ENCODE data around the gene HOXD9.

DNA sequence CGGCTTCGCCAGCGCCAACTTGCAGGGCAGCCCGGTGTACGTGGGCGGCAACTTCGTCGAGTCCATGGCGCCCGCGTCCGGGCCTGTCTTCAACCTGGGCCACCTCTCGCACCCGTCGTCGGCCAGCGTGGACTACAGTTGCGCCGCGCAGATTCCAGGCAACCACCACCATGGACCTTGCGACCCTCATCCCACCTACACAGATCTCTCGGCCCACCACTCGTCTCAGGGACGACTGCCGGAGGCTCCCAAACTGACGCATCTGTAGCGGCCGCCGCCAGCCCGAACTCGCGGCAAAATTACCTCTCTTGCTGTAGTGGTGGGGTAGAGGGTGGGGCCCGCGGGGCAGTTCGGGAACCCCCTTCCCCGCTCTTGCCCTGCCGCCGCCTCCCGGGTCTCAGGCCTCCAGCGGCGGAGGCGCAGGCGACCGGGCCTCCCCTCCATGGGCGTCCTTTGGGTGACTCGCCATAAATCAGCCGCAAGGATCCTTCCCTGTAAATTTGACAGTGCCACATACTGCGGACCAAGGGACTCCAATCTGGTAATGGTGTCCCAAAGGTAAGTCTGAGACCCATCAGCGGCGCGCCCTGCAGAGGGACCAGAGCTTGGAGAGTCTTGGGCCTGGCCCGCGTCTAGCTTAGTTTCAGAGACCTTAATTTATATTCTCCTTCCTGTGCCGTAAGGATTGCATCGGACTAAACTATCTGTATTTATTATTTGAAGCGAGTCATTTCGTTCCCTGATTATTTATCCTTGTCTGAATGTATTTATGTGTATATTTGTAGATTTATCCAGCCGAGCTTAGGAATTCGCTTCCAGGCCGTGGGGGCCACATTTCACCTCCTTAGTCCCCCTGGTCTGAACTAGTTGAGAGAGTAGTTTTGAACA is 49.7 kb downstream of the HOXD9 start:
- TF ChIP-seq CTCF (conservative IDR thresholded peaks at IDR 0.05; ENCODE audit: low read length) (no peak), EZH2phosphoT487 (IDR thresholded peaks at IDR 0.05; ENCODE audit: borderline replicate concordance, low read depth, low read length) (no peak)
